HL-60 (cell line): ENCODE data around the gene WASF1.

Experiments used
- CTCF ChIP-seq: IDR thresholded peaks from one replicate; pipeline ENCODE4 v1.5.1; 2011; ENCODE audit warnings: low read length, control low read depth, inconsistent platforms; ENCODE audit not compliant: insufficient read depth
- GABPA ChIP-seq: IDR thresholded peaks from 2 replicates; pipeline ENCODE4 v1.6.1; 2012; ENCODE audit warnings: low read depth
- POLR2AphosphoS5 ChIP-seq: IDR thresholded peaks from 2 replicates; pipeline ENCODE4 v1.6.1; 2012; ENCODE audit warnings: low read depth

GRCh38 chr6:110211753-110212152, 32.3 kb upstream of the WASF1 start:
- TF ChIP-seq POLR2AphosphoS5 (no peak), CTCF (no peak), GABPA (no peak)
